ENCODE data around the gene CFAP77. TPM values are rescaled to one million over a fixed set of nuclear protein-coding genes. Genes with fewer than 3 reads are reported as not detected.

CFAP77 gene
- total and polyA plus RNA-seq, 9 of the 15 experiments (the other 6 are each of a cell fraction or from before 2014, with no cell fraction given) = not detected

- Histone ChIP-seq H3K27me3 (ENCODE audit: control insufficient read depth in 2 of 2, insufficient read depth in 2 of 2, low read length in 2 of 2) (peaks cover 39 to 85% of the 10 kb centered on the region in 2 experiments), H3K4me1 (replicated peaks in 1 of 2; ENCODE audit: control insufficient read depth in 2 of 2, insufficient read depth in 2 of 2, low read length in 2 of 2) (0 out of 5 replicates have a peak, but pooled peaks cover 0 to 3% of the 10 kb centered on the region in 2 experiments), H3K9me3 (replicated peaks; ENCODE audit: control insufficient read depth, insufficient read depth, low read depth, low read length) (no peaks in the 10 kb centered on the region), H3K4me3 (no peak overlapping the region), H2AFZ (ENCODE audit: low read depth, low read length) (no peak overlapping the region), H3K79me2 (ENCODE audit: control insufficient read depth, insufficient read depth, low read length) (no peaks in the 10 kb centered on the region), H3K36me3 (ENCODE audit: control insufficient read depth, insufficient read depth, low read length) (no peaks in the 10 kb centered on the region), H3K27ac (ENCODE audit: extremely low read depth, low read depth, low read length) (no peak overlapping the region), H4K20me1 (replicated peaks; ENCODE audit: control insufficient read depth, insufficient read depth, low read length) (peaks cover 10% of the 10 kb centered on the region; the same call in 1 of the 2 replicates), H3K9me1 (ENCODE audit: control insufficient read depth, insufficient read depth, low read length) (no peaks in the 10 kb centered on the region), H3K9ac (ENCODE audit: insufficient read depth in 1 of 2, low read depth in 2 of 2, low read length in 2 of 2) (no peak overlapping the region), H3K4me2 (ENCODE audit: insufficient read depth, low read length) (no peak overlapping the region)
- FAIRE-seq (no peak), DNase-seq (ENCODE audit: extremely low read depth in 1 of 4, low spot score in 3 of 4) (no peak), ATAC-seq (no peak)
- ChIA-PET POLR2A (no interaction called here), CTCF (ENCODE audit: low intra/inter-chr PET ratio) (no interaction called here)
- intact Hi-C loops (cut with micrococcal nuclease) (no loop called here), in situ Hi-C loops (cut with MboI) (no loop called here)
- no TSS peak for BruUV-seq (replicated peaks)
- no peak for TF ChIP-seq E2F1 (CRISPR knock-in tag; IDR thresholded peaks at IDR 0.05)
- no peak for TF ChIP-seq PRPF4 (IDR thresholded peaks at IDR 0.05; ENCODE audit: insufficient read depth, low read depth, low read length, poor library complexity, severe bottlenecking)
- TF ChIP-seq FOXM1 (IDR thresholded peaks at IDR 0.05; ENCODE audit: low read depth) = no peak
- no peak for TF ChIP-seq FOXM1 (CRISPR knock-in tag; IDR thresholded peaks at IDR 0.05; ENCODE audit: low read depth)
- no peak for TF ChIP-seq HINFP (tag; conservative IDR thresholded peaks at IDR 0.05; ENCODE audit: low read depth)
- no peak for TF ChIP-seq MYC (IDR thresholded peaks at IDR 0.05; ENCODE audit: low read depth, low read length)
- TF ChIP-seq MYC (CRISPR knock-in tag; IDR thresholded peaks at IDR 0.05; ENCODE audit: borderline replicate concordance, low read depth) = no peak
- TF ChIP-seq TAF15 (IDR thresholded peaks at IDR 0.05; ENCODE audit: low read depth, low read length) = no peak
- TF ChIP-seq TAF1 (IDR thresholded peaks at IDR 0.05; ENCODE audit: control insufficient read depth, extremely low read depth, insufficient read depth, low read length, severe bottlenecking) = no peak
- no peak for TF ChIP-seq ZNF668 (CRISPR knock-in tag; IDR thresholded peaks at IDR 0.05)
- TF ChIP-seq RNF219 (CRISPR knock-in tag; IDR thresholded peaks at IDR 0.05) = no peak
- no peak for TF ChIP-seq ZNF133 (CRISPR knock-in tag; IDR thresholded peaks at IDR 0.05)
- TF ChIP-seq CBFA2T2 (conservative IDR thresholded peaks at IDR 0.05) = no peak
- TF ChIP-seq PURB (CRISPR knock-in tag; IDR thresholded peaks at IDR 0.05; ENCODE audit: low read depth) = no peak
- TF ChIP-seq FOXP1 (CRISPR knock-in tag; IDR thresholded peaks at IDR 0.05) = no peak
- TF ChIP-seq GABPB1 (CRISPR knock-in tag; IDR thresholded peaks at IDR 0.05) = no peak
- TF ChIP-seq GABPB2 (CRISPR knock-in tag; conservative IDR thresholded peaks at IDR 0.05) = no peak
- no peak for TF ChIP-seq PCBP1 (IDR thresholded peaks at IDR 0.05; ENCODE audit: low read depth, low read length, poor library complexity, severe bottlenecking)
- 0% methylated on average over 1 of the region's 2 CpGs for WGBS (ENCODE audit: insufficient coverage, low coverage, missing lambda C conversion rate)
Measured at GRCh38 chr9:132519033-132519432, 109.0 kb downstream of the CFAP77 start.

Measured in K562 (cell line).